Nasal cavity respiratory epithelium epithelial cell of viscerocranial mucosa (primary cell): ENCODE measurements around the gene KLK15. TPM values are rescaled to one million over a fixed set of nuclear protein-coding genes. Genes with fewer than 3 reads are reported as not detected.

Experiments used
- total RNA-seq: library from RNA; depleted of rRNA; stranded (reverse); fragments of >200 nt; gene quantifications from 2 replicates; pipeline ENCODE4 v1.2.3, GENCODE V29; 2014

The KLK15 gene
- total RNA-seq: not detected in 2 replicates

GRCh38 chr19:50833117-50833801, at the start of gene KLK15:
TSS of gene KLK15 (minus strand) at chr19:50833574. CDS start at chr19:50831492, 2,082 bp downstream.

GRCh38 chr19:50873056-50873455, 39.7 kb upstream of the KLK15 start, which contains the start of gene KLK2:
TSS of gene KLK2 (plus strand) at chr19:50873439. CDS start at chr19:50873474, 35 bp downstream.

DNA sequence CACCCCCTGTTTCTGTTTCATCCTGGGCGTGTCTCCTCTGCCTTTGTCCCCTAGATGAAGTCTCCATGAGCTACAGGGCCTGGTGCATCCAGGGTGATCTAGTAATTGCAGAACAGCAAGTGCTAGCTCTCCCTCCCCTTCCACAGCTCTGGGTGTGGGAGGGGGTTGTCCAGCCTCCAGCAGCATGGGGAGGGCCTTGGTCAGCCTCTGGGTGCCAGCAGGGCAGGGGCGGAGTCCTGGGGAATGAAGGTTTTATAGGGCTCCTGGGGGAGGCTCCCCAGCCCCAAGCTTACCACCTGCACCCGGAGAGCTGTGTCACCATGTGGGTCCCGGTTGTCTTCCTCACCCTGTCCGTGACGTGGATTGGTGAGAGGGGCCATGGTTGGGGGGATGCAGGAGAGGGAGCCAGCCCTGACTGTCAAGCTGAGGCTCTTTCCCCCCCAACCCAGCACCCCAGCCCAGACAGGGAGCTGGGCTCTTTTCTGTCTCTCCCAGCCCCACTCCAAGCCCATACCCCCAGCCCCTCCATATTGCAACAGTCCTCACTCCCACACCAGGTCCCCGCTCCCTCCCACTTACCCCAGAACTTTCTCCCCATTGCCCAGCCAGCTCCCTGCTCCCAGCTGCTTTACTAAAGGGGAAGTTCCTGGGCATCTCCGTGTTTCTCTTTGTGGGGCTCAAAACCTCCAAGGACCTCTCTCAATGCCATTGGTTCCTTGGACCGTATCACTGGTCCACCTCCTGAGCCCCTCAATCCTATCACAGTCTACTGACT, 21.4 kb upstream of the KLK15 start, which contains the start of gene KLK3:
Gene KLK3 (plus strand): TSS at position 280 of the 775 bp plus-strand sequence. CDS start 41 bp downstream, at position 321.

DNA sequence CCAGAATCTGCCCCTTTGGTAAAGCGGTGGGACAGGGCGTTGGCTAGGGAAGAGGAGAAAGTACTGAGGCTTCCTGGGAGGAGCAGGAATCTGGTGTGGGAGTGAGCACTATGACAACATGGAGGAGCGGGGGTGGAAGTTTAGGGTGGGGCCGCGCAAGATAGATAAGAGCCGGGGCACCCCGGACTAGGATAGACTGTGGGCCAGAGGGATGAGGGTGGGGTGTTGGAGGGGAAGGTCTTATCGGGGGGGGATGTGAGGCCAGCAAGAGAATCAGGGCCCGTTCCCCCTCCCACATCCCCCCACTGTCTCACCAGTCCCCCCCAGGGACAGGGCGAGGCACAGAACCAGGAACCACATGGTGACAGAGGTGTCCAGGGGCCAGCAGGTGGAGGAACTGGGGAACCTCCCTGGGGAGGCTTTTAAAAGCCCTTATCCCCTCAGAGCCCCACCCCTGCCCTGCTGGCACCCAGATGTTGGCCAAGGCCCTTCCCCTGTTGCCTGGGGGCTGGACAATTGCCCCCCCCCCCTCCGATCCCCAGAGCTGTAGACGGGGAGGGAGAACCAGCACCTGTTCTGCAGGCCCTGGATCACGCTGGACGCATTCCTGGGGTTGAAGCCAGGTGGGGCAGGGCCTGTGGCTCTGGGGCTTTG, 9.9 kb downstream of the KLK15 start, which contains the start of gene KLK1:
Gene KLK1 (minus strand): TSS at position 399 of the 654 bp plus-strand sequence. CDS start 39 bp downstream, at position 360.

GRCh38 chr19:50790396-50790795, 43.0 kb downstream of the KLK15 start, which contains the start of gene ACP4:
TSS of gene ACP4 (plus strand) at chr19:50790415. CDS start at chr19:50790415, 0 bp downstream.

Other genes with a start within 250 kb of the KLK15 start
- gene SYT3, start 193.7 kb downstream of the KLK15 start, total RNA-seq: not detected in 2 replicates
- gene C19orf81, start 184.1 kb downstream of the KLK15 start, total RNA-seq: 0.68 TPM in 1 of 2 replicates, not detected in the other
- under 0.01 TPM in 1 of 2 replicates, not detected in the other for gene SHANK1, start 113.8 kb downstream of the KLK15 start, total RNA-seq
- under 0.01 and 0.07 TPM in 2 replicates for gene CLEC11A, start 110.2 kb downstream of the KLK15 start, total RNA-seq
- gene GPR32, start 63.1 kb downstream of the KLK15 start, total RNA-seq: not detected in 2 replicates
- gene ACP4, start 43.2 kb downstream of the KLK15 start, total RNA-seq: not detected in 2 replicates
- gene KLK1, start 9.8 kb downstream of the KLK15 start, total RNA-seq: 0.14 TPM in 1 of 2 replicates, not detected in the other
- not detected in 2 replicates for gene KLK3, start 21.3 kb upstream of the KLK15 start, total RNA-seq
- not detected in 2 replicates for gene KLK2, start 39.9 kb upstream of the KLK15 start, total RNA-seq
- not detected in 2 replicates for gene KLK4, start 77.8 kb upstream of the KLK15 start, total RNA-seq
- 25.0 and 189 TPM in 2 replicates for gene KLK5, start 119.5 kb upstream of the KLK15 start, total RNA-seq
- gene KLK6, start 136.0 kb upstream of the KLK15 start, total RNA-seq: 2.5 and 3.4 TPM in 2 replicates
- 15.0 and 22.9 TPM in 2 replicates for gene KLK7, start 150.3 kb upstream of the KLK15 start, total RNA-seq
- gene KLK8, start 168.0 kb upstream of the KLK15 start, total RNA-seq: 27.8 and 86.5 TPM in 2 replicates
- 36.2 and 66.0 TPM in 2 replicates for gene KLK10, start 186.1 kb upstream of the KLK15 start, total RNA-seq
- 17.4 and 29.0 TPM in 2 replicates for gene KLK11, start 193.0 kb upstream of the KLK15 start, total RNA-seq
- 0.14 and 17.1 TPM in 2 replicates for gene KLK12, start 201.4 kb upstream of the KLK15 start, total RNA-seq
- gene KLK13, start 231.5 kb upstream of the KLK15 start, total RNA-seq: 0.68 and 1.3 TPM in 2 replicates
- gene KLK14, start 249.3 kb upstream of the KLK15 start, total RNA-seq: under 0.01 and 0.21 TPM in 2 replicates